HepG2 (cell line): ENCODE results near the gene RING1. TPM values are rescaled to one million over a fixed set of nuclear protein-coding genes. Genes with fewer than 3 reads are reported as not detected.
A peak's percentile ranks its signal among the peaks of the same experiment; 100 is the strongest.

Experiments
- EP300 ChIP-seq, 3 experiments: sonication (generic) in 1 of 3; formaldehyde crosslinking in 1 of 3; IDR thresholded peaks; 2 replicates each; pipeline versions ENCODE4 v1.5.1 to v1.6.1; 2011 to 2020; ENCODE audit warnings: low read depth in 2 of 3, low read length in 2 of 3, borderline replicate concordance in 1 of 3, improper control_type of control experiment in 1 of 3, mild to moderate bottlenecking in 1 of 3, missing genetic modification reagents in 1 of 3, moderate library complexity in 1 of 3
- FOXC1 ChIP-seq: sonication (generic); formaldehyde crosslinking; IDR thresholded peaks from 2 replicates; pipeline ENCODE4 v1.8.0; 2022; ENCODE audit warnings: mild to moderate bottlenecking, missing genetic modification reagents, borderline replicate concordance
- HNF1B ChIP-seq: sonication (generic); formaldehyde crosslinking; IDR thresholded peaks from 2 replicates; pipeline ENCODE4 v1.5.1; 2020; ENCODE audit warnings: mild to moderate bottlenecking, moderate library complexity, missing genetic modification reagents
- KLF12 ChIP-seq: sonication (generic); formaldehyde crosslinking; IDR thresholded peaks from 2 replicates; pipeline ENCODE4 v1.4.0; 2020; ENCODE audit warnings: missing genetic modification reagents, borderline replicate concordance
- KLF6 ChIP-seq: IDR thresholded peaks from 2 replicates; pipeline ENCODE4 v1.8.0; 2016; ENCODE audit warnings: missing biosample characterization, missing genetic modification reagents
- STAG1 ChIP-seq: sonication (generic); formaldehyde crosslinking; IDR thresholded peaks from 2 replicates; pipeline ENCODE4 v1.4.0; 2020; ENCODE audit warnings: missing genetic modification reagents
- ZBTB38 ChIP-seq: sonication (generic); formaldehyde crosslinking; IDR thresholded peaks from 2 replicates; pipeline ENCODE4 v1.5.1; 2020; ENCODE audit warnings: mild to moderate bottlenecking, missing genetic modification reagents
- ZFP41 ChIP-seq: sonication (generic); formaldehyde crosslinking; IDR thresholded peaks from 2 replicates; pipeline ENCODE4 v1.4.0; 2020; ENCODE audit warnings: mild to moderate bottlenecking, missing genetic modification reagents, borderline replicate concordance
- ZNF558 ChIP-seq: sonication (generic); formaldehyde crosslinking; IDR thresholded peaks from 2 replicates; pipeline ENCODE4 v1.9.0; 2022; ENCODE audit warnings: mild to moderate bottlenecking, missing genetic modification reagents, borderline replicate concordance
- ZNF577 ChIP-seq: sonication (generic); formaldehyde crosslinking; IDR thresholded peaks from 2 replicates; pipeline ENCODE4 v1.4.0; 2020; ENCODE audit warnings: mild to moderate bottlenecking, low read depth, missing genetic modification reagents, borderline replicate concordance
- ZNF589 ChIP-seq: sonication (generic); formaldehyde crosslinking; conservative IDR thresholded peaks from 2 replicates; pipeline ENCODE4 v1.8.0; 2022; ENCODE audit warnings: mild to moderate bottlenecking, moderate library complexity, missing genetic modification reagents
- ZNF614 ChIP-seq: IDR thresholded peaks from 2 replicates; pipeline ENCODE4 v1.6.1; 2018; ENCODE audit warnings: missing biosample characterization, missing genetic modification reagents, inconsistent platforms, borderline replicate concordance
- ZNF761 ChIP-seq: sonication (generic); formaldehyde crosslinking; conservative IDR thresholded peaks from 2 replicates; pipeline ENCODE4 v1.4.0; 2020; ENCODE audit warnings: mild to moderate bottlenecking, missing genetic modification reagents
- ZNF790 ChIP-seq: sonication (generic); formaldehyde crosslinking; IDR thresholded peaks from 2 replicates; pipeline ENCODE4 v1.8.0; 2022; ENCODE audit warnings: missing genetic modification reagents, mild to moderate bottlenecking, borderline replicate concordance
- polyA plus RNA-seq, 8 experiments: library from polyadenylated mRNA; depleted of rRNA in 3 of 8; stranded (reverse) in 7 of 8; unstranded in 1 of 8; fragments of >200 nt; fragmentation: Illumina TruSeq in 4 of 8; extraction: Trizol in 4 of 8; gene quantifications; 2 replicates each; pipeline versions ENCODE4 v1.2.1 to v1.2.3, GENCODE V29; 2011 to 2016; ENCODE audit warnings: low read depth in 4 of 8, missing spikeins in 1 of 8, mixed read lengths in 1 of 8; ENCODE audit not compliant: insufficient read depth in 1 of 8
- total RNA-seq, 5 experiments: library from RNA; depleted of rRNA; stranded (reverse); fragments of >200 nt; fragmentation: Illumina TruSeq; extraction: Trizol; gene quantifications; 2 replicates each; pipeline ENCODE4 v1.2.3, GENCODE V29; 2016; ENCODE audit warnings: low read depth in 1 of 5
- TF ChIP-seq, protein P1 (sequence below): sonication (generic); formaldehyde crosslinking; IDR thresholded peaks from 2 replicates; pipeline ENCODE4 v1.8.0; 2022; ENCODE audit warnings: mild to moderate bottlenecking, missing genetic modification reagents, moderate library complexity
- TF ChIP-seq, protein P2 (sequence below): sonication (generic); formaldehyde crosslinking; IDR thresholded peaks from 2 replicates; pipeline ENCODE4 v1.4.0; 2020; ENCODE audit warnings: missing genetic modification reagents, mild to moderate bottlenecking, borderline replicate concordance
- TF ChIP-seq, protein P3 (sequence below): conservative IDR thresholded peaks from 2 replicates; pipeline ENCODE4 v1.6.1; 2018; ENCODE audit warnings: missing genetic modification reagents

RING1 gene
- total and polyA plus RNA-seq, 2 of the 13 experiments (the other 11 are each of a cell fraction or from before 2014, with no cell fraction given), result 23.9 to 33.6 TPM

DNA sequence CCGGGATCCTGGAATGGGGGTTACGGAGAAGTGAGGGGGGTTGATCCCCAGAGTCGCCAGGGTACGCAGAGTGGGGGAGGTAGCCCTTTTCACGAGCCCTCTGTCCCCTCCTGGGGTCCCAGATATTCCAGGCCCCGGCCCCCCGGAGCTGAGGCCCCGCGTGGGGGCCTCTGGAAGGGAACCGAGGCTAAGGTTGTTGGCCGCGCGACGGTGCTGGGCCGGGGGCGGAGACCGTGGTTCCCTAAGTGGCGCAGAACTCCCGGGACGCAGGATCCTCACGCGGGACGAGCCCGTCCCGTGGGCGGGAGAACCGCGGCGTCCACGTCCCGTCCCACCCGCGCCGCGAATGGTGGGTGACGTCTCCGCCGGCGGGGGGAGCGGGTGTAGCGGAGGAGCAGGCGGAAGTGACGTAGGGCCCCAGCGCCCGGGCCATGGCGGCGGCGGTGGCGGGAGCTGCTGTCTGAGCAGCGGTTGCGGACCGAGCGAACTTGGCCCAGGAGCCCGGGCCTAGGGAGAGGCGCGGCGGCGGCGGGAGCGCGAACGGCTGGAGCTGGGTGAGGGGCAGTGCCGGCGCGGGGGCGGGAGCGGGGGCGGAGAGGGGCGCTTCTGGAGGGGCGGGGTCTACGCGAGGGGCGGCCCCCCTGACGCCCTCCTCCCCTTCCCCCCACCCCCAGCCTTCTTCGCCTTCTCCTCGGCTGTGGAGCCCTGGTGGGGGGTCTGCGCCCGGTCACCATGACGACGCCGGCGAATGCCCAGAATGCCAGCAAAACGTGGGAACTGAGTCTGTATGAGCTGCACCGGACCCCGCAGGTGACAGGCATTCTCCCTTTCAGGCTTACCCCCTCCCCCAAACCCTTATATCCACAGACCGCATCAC, at the start of gene RING1 (continued):
- TF ChIP-seq ZNF558 (CRISPR knock-in tag) (peak; percentile 91; the same call in 1 of the 2 replicates), KLF6 (CRISPR knock-in tag) (peak; percentile 54), ZBTB38 (peak; percentile 89; the same call in 1 of the 2 replicates), ZNF589 (CRISPR knock-in tag) (peak; percentile 90; the same call in 1 of the 2 replicates), ZNF577 (CRISPR knock-in tag) (no peak), HNF1B (CRISPR knock-in tag) (0 out of 2 replicates have a peak, but pooled peaks have one; percentile 38), ZNF614 (CRISPR knock-in tag) (no peak; the same call in 1 of the 2 replicates), EP300 (IDR thresholded peaks at IDR 0.05; ENCODE audit: low read depth in 2 of 2, low read length in 2 of 2) (no peak), EP300 (CRISPR knock-in tag; IDR thresholded peaks at IDR 0.05; ENCODE audit: borderline replicate concordance) (peak; percentile 42; the same call in 1 of the 2 replicates), ZNF761 (CRISPR knock-in tag) (no peak), FOXC1 (CRISPR knock-in tag) (no peak), ZNF790 (CRISPR knock-in tag) (no peak), ZFP41 (CRISPR knock-in tag) (peak; percentile 75; the same call in 1 of the 2 replicates), KLF12 (peak; percentile 86; the same call in 1 of the 2 replicates), STAG1 (no peak)
- TF ChIP-seq, protein P1, sequence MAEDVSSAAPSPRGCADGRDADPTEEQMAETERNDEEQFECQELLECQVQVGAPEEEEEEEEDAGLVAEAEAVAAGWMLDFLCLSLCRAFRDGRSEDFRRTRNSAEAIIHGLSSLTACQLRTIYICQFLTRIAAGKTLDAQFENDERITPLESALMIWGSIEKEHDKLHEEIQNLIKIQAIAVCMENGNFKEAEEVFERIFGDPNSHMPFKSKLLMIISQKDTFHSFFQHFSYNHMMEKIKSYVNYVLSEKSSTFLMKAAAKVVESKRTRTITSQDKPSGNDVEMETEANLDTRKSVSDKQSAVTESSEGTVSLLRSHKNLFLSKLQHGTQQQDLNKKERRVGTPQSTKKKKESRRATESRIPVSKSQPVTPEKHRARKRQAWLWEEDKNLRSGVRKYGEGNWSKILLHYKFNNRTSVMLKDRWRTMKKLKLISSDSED (CRISPR knock-in tag), result no peak
- TF ChIP-seq, protein P2, sequence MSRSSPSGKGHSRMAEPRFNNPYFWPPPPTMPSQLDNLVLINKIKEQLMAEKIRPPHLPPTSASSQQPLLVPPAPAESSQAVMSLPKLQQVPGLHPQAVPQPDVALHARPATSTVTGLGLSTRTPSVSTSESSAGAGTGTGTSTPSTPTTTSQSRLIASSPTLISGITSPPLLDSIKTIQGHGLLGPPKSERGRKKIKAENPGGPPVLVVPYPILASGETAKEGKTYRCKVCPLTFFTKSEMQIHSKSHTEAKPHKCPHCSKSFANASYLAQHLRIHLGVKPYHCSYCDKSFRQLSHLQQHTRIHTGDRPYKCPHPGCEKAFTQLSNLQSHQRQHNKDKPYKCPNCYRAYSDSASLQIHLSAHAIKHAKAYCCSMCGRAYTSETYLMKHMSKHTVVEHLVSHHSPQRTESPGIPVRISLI (CRISPR knock-in tag), result no peak
- TF ChIP-seq, protein P3, sequence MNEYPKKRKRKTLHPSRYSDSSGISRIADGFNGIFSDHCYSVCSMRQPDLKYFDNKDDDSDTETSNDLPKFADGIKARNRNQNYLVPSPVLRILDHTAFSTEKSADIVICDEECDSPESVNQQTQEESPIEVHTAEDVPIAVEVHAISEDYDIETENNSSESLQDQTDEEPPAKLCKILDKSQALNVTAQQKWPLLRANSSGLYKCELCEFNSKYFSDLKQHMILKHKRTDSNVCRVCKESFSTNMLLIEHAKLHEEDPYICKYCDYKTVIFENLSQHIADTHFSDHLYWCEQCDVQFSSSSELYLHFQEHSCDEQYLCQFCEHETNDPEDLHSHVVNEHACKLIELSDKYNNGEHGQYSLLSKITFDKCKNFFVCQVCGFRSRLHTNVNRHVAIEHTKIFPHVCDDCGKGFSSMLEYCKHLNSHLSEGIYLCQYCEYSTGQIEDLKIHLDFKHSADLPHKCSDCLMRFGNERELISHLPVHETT, result no peak; the same call in 1 of the 2 replicates
